GM12873 (cell line): Measurements from ENCODE around the gene HDAC11.

Experiments used
- CTCF ChIP-seq: IDR thresholded peaks from 2 replicates; pipeline ENCODE4 v1.5.1; 2012; ENCODE audit warnings: low read depth, mild to moderate bottlenecking, moderate library complexity, low read length, control low read depth; ENCODE audit not compliant: insufficient read depth; ENCODE audit errors: missing control alignments

Gene HDAC11

GRCh38 chr3:13504161-13504831 lies 24.2 kb downstream of the HDAC11 start:
- TF ChIP-seq CTCF = no peak

DNA sequence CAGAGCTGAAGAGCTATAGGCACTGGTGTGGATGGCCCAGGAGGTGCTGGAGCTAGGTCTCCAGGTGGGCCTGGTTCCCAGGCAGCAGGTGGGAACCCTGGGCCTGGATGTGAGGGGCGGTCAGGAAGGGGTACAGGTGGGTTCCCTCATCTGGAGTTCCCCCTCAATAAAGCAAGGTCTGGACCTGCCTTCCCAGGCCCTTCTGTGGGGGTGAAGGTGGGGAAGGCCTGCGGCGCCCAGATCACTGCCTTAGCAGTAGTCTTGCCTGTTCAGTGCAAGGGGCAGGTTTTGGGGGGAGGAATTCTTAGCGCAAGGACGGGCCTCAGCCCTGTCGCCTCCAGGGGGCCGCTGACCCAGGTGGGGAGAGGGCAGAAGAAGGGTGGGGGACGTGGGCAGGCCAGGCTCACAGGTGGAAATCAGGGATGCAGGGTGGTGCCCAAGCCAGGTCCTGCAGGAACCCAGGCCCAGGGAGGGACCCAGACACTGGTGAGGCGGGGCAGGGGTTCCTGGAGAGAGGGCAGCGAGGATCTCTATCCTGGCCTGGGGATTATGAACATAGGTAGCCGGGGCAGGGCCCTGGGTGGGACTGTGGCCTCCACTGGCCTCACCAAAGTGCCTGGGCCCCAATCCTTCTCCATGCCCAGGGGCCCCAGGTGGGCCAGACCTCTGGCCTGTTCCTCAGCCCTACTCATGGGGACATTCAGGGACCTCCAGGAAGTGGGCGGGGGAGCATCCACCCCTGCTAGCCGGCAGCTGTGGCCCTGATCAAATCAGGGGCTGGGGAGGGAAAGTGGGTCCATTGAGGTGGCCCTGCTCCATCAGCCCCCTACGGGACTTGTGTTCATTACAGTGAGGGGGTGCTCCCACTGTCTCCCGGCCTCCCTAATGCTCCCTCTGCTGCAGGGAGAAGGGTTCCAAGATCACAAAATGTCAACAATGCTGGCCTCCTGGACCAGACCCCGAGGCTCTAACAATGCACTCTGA lies 25.3 kb downstream of the HDAC11 start:
- TF ChIP-seq CTCF = no peak

DNA sequence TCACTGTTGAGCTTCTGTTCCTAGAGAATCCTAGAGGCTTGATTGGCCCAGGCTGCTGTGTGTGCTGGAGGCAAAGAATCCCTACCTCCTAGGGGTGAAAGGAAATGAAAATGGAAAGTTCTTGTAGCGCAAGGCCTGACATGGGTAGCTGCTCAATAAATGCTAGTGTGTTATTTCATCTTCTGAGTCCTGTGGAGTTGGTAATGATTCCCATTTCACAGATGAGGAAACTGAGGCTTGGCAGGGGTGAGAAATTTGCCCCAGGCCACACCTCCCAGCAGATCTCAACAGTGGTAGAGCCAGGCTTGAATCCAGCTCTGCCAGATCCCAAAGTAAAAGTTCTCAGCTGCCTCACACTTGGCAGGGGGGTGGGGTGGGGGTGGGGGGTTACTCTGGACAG lies 26.1 kb downstream of the HDAC11 start:
- no peak for TF ChIP-seq CTCF

DNA sequence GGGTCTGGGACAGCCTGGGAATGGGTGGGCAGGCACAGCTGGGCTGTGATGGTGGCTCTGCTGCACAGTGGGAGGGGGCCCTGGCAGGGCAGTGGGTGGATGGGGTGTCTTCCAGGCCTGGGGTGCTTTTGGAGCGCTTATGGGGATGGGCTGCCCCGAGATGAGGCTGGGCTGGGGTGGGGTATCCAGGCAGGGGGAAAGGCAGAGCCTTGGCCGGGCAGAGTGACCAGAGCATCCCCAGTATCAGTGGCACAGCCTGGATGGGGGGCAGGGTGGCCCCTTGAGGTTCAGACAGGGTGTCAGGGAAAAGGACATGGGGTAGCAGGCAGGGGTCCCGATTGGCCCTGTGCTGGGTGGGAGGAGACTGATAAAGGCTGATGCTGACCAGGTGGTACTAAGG lies 26.6 kb downstream of the HDAC11 start:
- no peak for TF ChIP-seq CTCF

DNA sequence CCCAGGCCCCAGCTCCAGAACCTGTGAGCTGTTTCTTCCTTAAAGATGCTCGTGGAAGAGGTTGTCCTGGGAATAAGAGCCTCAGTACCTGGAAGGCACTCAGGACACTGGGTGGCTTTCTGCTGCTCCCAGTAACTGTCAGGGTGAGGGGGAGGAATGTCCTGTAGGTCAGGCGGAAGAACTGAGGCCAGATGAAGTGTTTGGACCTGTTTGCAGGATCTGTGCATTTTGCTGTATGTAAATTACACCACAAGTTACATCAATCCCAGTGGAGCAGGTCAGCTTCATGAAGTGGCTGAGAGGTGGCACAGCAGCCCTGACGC lies 27.1 kb downstream of the HDAC11 start:
- TF ChIP-seq CTCF = no peak

DNA sequence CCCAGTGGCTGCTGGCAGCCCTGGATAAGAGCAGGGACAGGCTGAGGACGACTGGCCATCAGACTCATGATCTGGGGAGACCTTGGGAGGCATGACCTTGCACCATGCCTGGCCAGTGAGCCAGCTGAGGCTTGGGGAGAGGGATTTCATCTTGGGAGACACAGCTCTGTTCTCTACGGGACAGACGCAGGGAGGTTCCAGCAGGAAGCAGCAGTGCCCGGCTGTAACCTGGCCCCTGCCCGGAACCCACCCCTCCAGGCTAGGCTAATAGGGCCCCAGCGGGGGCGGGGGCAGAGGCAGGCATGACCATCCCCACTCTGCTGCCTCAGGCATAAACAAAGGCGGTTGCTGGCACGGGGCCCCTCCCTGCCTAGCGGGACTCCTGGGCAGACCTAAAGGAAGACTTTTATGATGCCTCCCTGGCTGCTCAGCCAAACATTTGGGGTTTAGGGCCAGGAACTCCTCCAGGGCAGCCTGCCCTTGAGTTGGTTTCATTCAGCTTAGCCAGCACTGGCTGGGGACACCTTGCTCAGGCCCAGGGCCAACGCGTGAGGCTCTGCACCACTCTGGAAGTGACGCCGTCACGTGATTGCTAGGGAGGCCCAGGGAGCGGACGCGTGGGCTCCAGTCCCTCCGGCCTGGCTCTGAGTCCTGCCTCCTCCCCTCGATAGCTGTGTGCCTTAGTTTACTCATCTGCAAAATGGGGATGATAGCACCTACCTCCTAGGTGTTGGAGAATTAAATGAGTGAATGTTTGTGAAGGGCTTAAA lies 27.6 kb downstream of the HDAC11 start:
- no peak for TF ChIP-seq CTCF

DNA sequence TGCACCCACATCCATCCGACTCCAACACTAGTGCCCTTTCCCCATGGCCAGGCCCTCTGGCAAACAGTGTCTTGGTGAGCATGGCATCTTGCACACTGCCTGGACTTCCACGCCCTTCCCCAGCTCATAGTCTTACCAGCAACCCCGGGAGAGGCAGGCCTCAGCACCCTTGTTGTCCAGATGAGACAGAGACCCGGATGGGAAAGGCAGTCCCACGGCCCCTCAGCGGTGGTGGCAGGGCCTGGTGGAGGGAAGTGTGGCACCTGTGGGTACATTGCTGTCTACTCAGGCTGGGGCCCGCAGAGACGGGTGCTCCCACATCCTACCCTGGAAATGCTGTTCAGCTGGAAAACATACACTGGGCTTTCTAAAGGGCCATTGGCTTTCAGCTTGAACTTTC lies 28.4 kb downstream of the HDAC11 start:
- TF ChIP-seq CTCF = no peak
